ENCODE results near the gene AQP12A.

Gene AQP12A

DNA sequence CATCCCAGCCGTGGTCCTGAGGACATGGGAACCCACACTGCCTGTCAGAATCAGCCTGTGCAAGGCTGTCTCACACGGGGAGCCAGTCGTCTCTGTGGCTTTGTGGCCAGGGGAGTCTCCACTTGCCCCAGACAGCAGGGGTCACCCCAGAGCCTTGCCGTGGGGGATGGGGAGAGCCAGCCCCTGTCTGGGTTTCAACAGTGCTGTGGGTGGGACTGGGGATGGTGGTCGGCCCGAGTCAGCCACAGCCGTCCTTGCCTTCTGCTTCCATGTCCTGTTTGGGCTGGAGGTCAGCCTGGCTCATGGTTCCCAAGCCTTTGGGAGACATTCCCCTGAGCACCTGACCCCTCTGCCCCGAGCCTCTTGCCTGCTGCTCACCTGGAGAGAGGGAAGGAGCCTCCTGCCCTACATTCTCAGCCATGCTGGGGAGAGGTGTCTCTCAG is 46.8 kb upstream of the AQP12A start:
- H3K9me3 ChIP-seq: no peaks in the 10 kb centered on the region
- no peak overlapping the region for H3K4me3 ChIP-seq (ENCODE audit: low read depth, low read length)
- DNase-seq: no peak
- TF ChIP-seq, protein P1, sequence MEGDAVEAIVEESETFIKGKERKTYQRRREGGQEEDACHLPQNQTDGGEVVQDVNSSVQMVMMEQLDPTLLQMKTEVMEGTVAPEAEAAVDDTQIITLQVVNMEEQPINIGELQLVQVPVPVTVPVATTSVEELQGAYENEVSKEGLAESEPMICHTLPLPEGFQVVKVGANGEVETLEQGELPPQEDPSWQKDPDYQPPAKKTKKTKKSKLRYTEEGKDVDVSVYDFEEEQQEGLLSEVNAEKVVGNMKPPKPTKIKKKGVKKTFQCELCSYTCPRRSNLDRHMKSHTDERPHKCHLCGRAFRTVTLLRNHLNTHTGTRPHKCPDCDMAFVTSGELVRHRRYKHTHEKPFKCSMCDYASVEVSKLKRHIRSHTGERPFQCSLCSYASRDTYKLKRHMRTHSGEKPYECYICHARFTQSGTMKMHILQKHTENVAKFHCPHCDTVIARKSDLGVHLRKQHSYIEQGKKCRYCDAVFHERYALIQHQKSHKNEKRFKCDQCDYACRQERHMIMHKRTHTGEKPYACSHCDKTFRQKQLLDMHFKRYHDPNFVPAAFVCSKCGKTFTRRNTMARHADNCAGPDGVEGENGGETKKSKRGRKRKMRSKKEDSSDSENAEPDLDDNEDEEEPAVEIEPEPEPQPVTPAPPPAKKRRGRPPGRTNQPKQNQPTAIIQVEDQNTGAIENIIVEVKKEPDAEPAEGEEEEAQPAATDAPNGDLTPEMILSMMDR (IDR thresholded peaks at IDR 0.05; ENCODE audit: low read depth, low read length): no peak
- H3K4me1 ChIP-seq: peaks cover 2% of the 10 kb centered on the region; the same call in 1 of the 2 replicates
- peaks cover 29% of the 10 kb centered on the region for H3K27me3 ChIP-seq
- no peaks in the 10 kb centered on the region for H3K36me3 ChIP-seq

DNA sequence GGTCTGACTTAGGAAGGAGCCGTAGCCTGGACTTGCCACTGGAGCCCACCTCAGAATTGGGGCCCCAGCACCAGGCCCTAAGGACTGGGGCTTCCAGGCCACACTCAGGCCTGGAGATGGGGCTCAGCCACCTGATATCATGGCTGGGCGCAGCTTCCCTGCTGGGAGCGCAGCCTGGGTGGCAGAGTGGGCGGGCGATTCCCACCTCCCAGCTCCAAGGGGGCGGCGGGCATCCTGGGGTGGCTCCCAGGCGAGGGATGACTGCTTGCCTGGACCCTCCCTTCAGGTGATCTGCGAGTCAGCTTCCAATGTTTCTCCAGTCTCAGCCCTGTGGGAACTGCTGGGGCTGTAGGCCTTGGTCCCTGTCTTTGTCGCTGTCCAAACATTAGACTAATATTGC is 46.3 kb upstream of the AQP12A start:
- Histone ChIP-seq H3K4me1 (peaks cover 2% of the 10 kb centered on the region; the same call in 1 of the 2 replicates), H3K9me3 (no peaks in the 10 kb centered on the region), H3K36me3 (no peaks in the 10 kb centered on the region), H3K27me3 (peaks cover 29% of the 10 kb centered on the region), H3K4me3 (ENCODE audit: low read depth, low read length) (no peak overlapping the region)
- TF ChIP-seq, protein P1 (IDR thresholded peaks at IDR 0.05; ENCODE audit: low read depth, low read length): no peak
- DNase-seq: no peak

DNA sequence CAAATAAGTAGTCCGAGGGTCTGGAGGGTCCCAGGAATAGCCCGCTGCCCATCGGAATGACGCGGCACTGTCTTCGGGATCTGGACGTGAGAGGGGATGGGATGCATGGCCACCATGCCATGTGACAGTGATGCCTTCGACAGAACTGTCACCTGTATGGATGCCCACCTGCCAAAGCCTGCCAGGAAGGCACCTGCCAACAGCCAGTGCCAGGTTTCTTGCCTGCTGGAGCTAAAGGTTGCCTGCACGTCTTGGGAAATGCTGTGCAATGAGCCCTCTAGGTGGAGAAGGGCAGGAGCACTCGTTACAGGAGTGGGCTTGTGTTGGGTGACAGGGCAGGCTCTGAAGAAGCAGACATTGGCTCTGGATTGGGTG is 45.9 kb upstream of the AQP12A start:
- peaks cover 2% of the 10 kb centered on the region; the same call in 1 of the 2 replicates for H3K4me1 ChIP-seq
- peaks cover 32% of the 10 kb centered on the region for H3K27me3 ChIP-seq
- H3K4me3 ChIP-seq (ENCODE audit: low read depth, low read length): no peak overlapping the region
- no peak for DNase-seq
- no peaks in the 10 kb centered on the region for H3K36me3 ChIP-seq
- TF ChIP-seq, protein P1 (IDR thresholded peaks at IDR 0.05; ENCODE audit: low read depth, low read length): no peak
- no peaks in the 10 kb centered on the region for H3K9me3 ChIP-seq

DNA sequence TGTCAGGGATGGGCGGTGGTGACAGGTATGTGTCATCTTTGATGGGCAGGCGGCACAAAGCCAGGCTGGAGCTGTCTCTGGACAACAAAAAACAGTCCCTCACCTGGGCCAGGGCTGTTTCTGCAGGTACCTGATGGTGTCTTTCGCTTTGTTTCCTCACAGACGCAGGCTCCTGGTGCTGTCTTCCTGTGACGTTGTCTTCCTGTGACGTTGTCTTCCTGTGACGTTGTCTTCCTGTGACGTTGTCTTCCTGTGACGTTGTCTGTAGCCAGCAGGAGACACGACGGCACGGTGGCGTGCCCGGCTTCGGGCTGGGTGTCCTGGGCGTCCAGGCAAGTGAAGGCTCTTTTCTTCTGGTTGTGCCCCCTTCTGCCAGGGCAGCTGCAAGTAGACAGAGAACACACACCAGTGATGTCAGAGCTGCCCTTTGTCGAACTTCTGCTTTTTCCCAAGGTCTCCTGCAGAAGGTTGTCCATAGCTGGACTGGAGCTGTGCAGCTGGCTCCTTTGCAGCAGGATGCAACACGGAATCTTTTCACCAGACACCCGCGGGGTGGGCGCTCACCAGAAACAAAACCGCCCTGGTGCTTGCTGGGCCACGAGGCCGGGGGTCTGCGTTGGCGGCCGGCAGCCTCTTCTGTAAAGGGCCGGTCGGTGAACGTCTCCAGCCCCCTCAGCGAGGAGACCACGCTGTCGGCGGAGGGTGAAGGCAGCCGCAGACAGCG is 45.3 kb upstream of the AQP12A start:
- no peak for DNase-seq

DNA sequence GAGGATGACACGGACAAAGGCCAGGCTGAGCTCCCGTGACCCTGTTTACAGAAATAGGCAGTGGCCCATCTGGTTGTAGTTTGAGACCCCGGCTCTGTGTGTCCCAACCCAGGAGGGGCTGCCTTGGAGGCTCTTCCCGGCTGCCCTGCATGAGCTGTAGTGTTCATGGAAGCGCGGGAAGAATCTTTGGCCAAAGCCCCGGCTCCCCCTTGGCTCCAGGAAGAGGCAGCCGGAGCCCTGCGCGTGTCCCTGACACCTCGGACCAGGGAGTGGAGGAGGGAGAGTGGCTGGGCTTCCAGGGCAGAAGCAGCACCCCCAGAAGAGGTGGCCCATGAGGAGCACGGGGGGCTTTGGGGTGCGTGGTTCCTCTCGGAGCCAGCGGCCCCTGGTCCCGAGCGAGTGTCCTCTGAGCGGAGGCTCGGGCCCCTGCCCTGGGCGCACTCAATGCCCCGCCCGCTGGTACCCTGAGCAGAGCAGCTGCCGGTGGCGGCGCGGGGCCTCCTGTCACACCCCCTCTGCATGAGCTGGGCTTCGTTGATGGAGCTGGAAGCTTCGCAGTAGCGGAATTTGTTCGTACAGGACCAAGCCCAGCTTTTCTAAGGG is 44.7 kb upstream of the AQP12A start:
- Histone ChIP-seq H3K9me3 (no peaks in the 10 kb centered on the region), H3K27me3 (peaks cover 44% of the 10 kb centered on the region), H3K4me3 (ENCODE audit: low read depth, low read length) (no peak overlapping the region), H3K36me3 (no peaks in the 10 kb centered on the region), H3K4me1 (peaks cover 2% of the 10 kb centered on the region; the same call in 1 of the 2 replicates)
- DNase-seq: no peak
- TF ChIP-seq, protein P1 (IDR thresholded peaks at IDR 0.05; ENCODE audit: low read depth, low read length): no peak

More for the DNA sequence above, 45.3 kb upstream of the AQP12A start:
- H3K27me3 ChIP-seq: peaks cover 38% of the 10 kb centered on the region
- H3K4me1 ChIP-seq: peaks cover 2% of the 10 kb centered on the region; the same call in 1 of the 2 replicates
- no peaks in the 10 kb centered on the region for H3K36me3 ChIP-seq
- H3K9me3 ChIP-seq: no peaks in the 10 kb centered on the region
- no peak overlapping the region for H3K4me3 ChIP-seq (ENCODE audit: low read depth, low read length)
- TF ChIP-seq, protein P1 (IDR thresholded peaks at IDR 0.05; ENCODE audit: low read depth, low read length): no peak
